GM12878 (cell line): ENCODE results near the gene RMND1.

Experiments used
- CREB1 ChIP-seq: IDR thresholded peaks from 2 replicates; pipeline ENCODE4 v1.6.1; 2012; ENCODE audit warnings: low read depth, mild to moderate bottlenecking, inconsistent platforms
- CTCF ChIP-seq, 3 experiments: IDR thresholded peaks in 2 of 3; conservative IDR thresholded peaks in 1 of 3; 2 replicates each; pipeline ENCODE4 v1.5.1; 2011; ENCODE audit warnings: low read depth in 3 of 3, low read length in 3 of 3, mild to moderate bottlenecking in 3 of 3, control low read depth in 2 of 3, moderate library complexity in 2 of 3, inconsistent platforms in 1 of 3, mixed read lengths in 1 of 3; ENCODE audit not compliant: control insufficient read depth in 2 of 3, insufficient read depth in 1 of 3; ENCODE audit errors: extremely low read depth in 1 of 3
- FOXM1 ChIP-seq: IDR thresholded peaks from 2 replicates; pipeline ENCODE4 v1.6.1; 2012; ENCODE audit warnings: low read depth, mild to moderate bottlenecking, inconsistent platforms, low read length, moderate library complexity
- JUND ChIP-seq: IDR thresholded peaks from 2 replicates; pipeline ENCODE4 v1.6.1; 2012; ENCODE audit warnings: low read depth, mild to moderate bottlenecking, low read length, improper control_type of control experiment, moderate library complexity
- MTA2 ChIP-seq: fragments of 450-650 bp; IDR thresholded peaks from 2 replicates; pipeline ENCODE4 v1.6.1; 2016; ENCODE audit warnings: low read depth, mild to moderate bottlenecking, moderate library complexity
- REST ChIP-seq: IDR thresholded peaks from 2 replicates; pipeline ENCODE4 v1.6.1; 2012; ENCODE audit warnings: mild to moderate bottlenecking, low read depth, low read length
- TAF1 ChIP-seq: IDR thresholded peaks from 2 replicates; pipeline ENCODE4 v1.6.1; 2011; ENCODE audit warnings: mild to moderate bottlenecking, low read depth, low read length, borderline replicate concordance
- ZNF384 ChIP-seq: IDR thresholded peaks from 2 replicates; pipeline ENCODE4 v1.6.1; 2012; ENCODE audit warnings: low read depth, mild to moderate bottlenecking, low read length, improper control_type of control experiment, borderline replicate concordance
- ZZZ3 ChIP-seq: IDR thresholded peaks from 2 replicates; pipeline ENCODE4 v1.6.1; 2011; ENCODE audit warnings: low read depth; ENCODE audit not compliant: control insufficient read depth, insufficient read length

GRCh38 chr6:151464702-151465101 lies 12.8 kb upstream of the RMND1 start:
- TF ChIP-seq REST = no peak
- TF ChIP-seq JUND = no peak
- TF ChIP-seq CTCF (IDR thresholded peaks at IDR 0.05 in 2 of 3, conservative IDR thresholded peaks at IDR 0.05 in 1 of 3; ENCODE audit: control insufficient read depth in 2 of 3, extremely low read depth in 1 of 3, insufficient read depth in 1 of 3, low read depth in 3 of 3, low read length in 3 of 3) = no peak
- no peak for TF ChIP-seq ZZZ3
- TF ChIP-seq ZNF384 = no peak
- no peak for TF ChIP-seq MTA2
- TF ChIP-seq FOXM1 = no peak
- TF ChIP-seq CREB1 = no peak
- TF ChIP-seq TAF1 = no peak
